NCI-H345 (cell line): ENCODE measurements around the gene BBOX1.
"Not testable (repeated sequence)": the region's sequence is repeated elsewhere in the genome, so short reads cannot be mapped to it uniquely, and the experiment has no call there.

Experiments
- DNase-seq: peaks from one replicate; lab custom pipeline; 2025; lab: John Stamatoyannopoulos, UW

Gene BBOX1

GRCh38 chr11:27084518-27084917, 43.9 kb downstream of the BBOX1 start:
- no peak for DNase-seq

DNA sequence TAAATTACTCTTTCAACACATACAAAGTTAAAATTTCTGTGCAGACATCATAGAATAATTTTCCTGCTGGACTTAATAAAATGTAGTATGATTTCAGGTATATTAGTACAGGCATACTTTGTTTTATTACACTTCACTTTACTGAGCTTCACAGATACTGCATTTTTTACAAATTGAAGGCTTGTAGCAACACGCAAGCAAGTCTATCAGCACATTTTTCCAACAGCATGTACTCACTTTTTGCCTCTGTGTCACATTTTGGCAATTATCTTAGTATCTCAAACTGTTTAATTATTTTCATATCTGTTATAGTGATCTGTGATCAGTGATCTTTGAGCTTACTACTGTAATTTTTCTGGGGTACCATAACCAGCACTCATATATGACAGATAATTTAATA, 44.5 kb downstream of the BBOX1 start:
- no peak for DNase-seq

DNA sequence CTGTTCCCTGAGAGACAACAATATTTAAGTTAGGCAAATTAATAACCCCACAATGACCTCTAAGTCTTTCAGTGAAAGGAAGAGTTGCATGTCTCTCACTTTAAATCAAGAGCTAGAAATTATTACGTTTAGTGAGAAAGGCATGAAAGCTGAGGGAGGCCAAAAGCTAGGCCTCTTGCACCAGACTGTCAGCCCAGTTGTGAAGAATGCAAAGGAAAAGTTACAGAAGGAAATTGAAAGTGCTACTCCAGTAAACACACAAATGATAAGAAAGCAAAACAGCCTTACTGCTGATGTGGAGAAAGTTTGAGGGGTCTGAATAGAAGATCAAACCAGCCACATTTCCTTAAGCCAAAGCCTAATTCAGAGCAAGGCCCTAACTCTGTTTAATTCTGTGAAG, 45.0 kb downstream of the BBOX1 start:
- no peak for DNase-seq

DNA sequence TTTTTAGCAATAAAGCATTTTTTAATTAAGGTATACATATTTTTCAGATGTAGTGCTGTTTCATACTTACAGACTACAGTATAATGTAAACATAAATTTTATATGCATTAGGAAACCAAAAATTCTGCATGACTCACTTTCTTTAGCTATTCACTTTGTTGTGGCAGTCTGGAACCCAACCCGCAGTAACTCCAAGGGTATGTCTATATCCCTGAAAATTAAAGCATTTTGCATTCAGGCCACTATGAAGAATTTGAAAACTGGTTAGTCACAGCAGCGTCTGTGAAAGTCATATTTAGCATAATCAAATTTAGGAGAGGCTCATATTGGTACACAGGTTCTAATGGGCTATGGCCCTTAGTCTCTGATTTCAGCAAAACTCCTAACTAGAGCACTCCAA, 46.8 kb downstream of the BBOX1 start:
- DNase-seq: no peak

GRCh38 chr11:27088353-27088752, 47.7 kb downstream of the BBOX1 start:
- peak; percentile 2 for DNase-seq

DNA sequence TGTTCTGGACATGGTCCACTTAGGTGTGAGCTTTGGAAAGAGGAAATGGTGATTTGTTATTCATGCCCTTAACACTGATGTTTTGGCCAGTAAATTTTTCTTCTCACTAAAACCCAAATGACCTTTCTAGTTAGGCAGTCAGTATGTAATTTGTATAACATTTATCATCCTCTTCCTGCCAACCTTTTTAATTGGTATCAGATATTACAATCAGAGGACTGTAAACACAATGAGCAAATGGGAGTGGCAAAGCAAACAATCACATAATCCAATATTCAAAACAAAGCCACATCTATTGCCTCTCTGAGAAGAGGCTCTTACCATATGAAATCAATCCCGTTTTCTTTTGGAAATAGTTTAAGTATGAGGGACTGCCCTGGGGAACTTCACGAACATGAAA, 49.1 kb downstream of the BBOX1 start:
- DNase-seq: no peak

- not testable (repeated sequence) for DNase-seq
Measured at GRCh38 chr11:27090357-27090948, 49.8 kb downstream of the BBOX1 start.

DNA sequence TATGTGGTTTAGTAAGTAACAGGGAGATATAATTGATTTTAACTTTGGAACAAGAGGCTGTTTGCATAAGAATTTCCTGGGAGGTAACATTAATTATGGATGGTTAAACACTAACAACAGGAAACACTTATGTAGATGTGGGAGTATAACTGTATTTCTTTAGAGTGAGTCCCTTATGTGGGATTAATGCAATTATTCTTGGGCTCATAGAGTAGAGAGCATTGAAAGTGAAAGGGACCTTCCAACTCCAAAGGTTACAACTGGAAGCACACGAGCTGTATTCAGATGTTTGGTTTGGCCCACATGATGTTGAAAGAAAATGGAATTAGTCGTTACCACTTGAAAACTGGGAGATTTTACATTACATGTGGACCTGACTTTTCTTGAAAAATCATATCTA, 53.5 kb downstream of the BBOX1 start:
- no peak for DNase-seq

- no peak for DNase-seq
Measured at GRCh38 chr11:27095059-27095458, 54.4 kb downstream of the BBOX1 start.

GRCh38 chr11:27095887-27096286, 55.3 kb downstream of the BBOX1 start:
- no peak for DNase-seq

GRCh38 chr11:27097551-27097950, 56.9 kb downstream of the BBOX1 start:
- no peak for DNase-seq

GRCh38 chr11:27100534-27100933, 59.9 kb downstream of the BBOX1 start:
- DNase-seq: no peak

DNA sequence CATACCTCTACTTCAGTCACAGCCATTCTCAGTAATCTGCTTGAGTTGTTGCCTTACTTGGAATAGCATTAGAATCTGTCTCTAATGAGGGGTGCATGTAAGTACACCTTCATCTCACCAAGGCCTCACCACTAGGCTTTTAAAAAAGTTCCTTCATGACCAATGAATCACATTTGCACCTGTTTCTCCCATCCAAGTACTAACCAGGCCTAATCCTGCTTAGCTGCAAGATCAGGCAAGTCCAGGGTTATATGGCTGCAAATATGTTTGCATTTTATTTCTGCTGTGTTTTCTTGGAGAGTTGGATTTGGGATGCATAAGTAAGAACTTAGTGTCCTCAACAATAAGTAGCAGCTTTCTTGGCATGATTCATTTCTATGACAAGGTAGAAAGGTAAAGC, 66.9 kb downstream of the BBOX1 start:
- no peak for DNase-seq

GRCh38 chr11:27108809-27109208, 68.2 kb downstream of the BBOX1 start:
- no peak for DNase-seq

DNA sequence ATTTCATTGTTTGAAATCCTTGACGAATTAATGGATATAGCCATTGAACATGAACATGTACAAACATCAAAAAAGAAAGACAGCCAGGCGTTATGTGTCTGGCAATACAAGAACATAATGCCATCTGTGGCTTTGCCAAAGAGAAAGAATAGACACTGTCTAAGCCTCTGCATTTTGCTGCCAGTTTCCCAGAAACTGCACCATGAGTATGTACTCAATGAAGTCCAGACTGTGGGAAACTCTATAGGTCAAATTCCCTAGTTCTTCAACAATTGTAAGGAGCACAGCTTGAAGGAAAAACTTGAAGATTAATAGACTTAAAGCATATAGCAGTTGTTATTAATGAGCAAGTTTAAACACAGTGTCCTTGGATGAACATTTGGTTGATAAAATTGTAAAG, 71.3 kb downstream of the BBOX1 start:
- no peak for DNase-seq

DNA sequence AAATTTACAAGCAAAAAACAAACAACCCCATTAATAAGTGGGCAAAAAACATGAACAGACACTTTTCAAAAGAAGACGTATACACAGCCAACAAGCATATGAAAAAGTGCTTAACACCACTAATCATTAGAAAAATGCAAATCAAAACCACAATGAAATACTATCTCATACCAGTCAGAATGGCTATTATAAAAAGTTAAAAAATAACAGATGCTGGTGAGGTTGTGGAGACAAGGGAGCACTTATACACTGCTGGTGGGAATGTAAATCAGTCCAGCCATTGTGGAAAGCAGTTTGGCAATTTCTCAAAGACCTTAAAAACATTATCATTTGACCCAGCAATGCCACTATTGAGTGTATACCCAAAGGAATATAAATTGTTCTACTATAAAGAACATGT, 72.3 kb downstream of the BBOX1 start:
- no peak for DNase-seq

DNA sequence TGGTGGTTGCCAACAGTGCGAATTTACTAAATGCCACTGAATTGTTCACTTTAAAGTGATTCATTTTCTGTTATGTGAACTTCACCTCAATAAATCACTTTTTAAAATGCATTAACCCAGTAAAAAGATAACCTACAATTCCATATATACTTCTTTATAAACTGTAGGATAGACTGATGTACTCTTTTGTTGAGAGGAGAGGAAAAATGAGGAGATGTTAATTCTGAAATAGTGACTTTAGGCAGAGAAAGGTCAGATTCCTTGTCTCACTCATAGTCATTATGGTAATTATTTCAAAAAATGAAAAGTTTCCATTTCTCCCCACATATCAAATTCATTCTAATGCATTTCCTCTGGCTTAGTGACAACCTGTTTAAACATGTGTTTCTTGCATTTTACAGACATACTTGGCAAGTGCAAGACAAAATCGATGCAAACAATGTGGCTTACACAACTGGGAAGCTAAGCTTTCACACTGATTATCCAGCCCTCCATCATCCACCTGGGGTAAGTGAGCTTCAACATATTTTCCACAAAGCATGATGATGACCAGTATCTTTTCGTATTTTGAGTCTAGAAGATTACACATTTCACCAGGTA, 74.5 kb downstream of the BBOX1 start:
- DNase-seq: no peak

GRCh38 chr11:27116684-27117083, 76.1 kb downstream of the BBOX1 start:
- no peak for DNase-seq

- DNase-seq: no peak
Measured at GRCh38 chr11:27118371-27118770, 77.8 kb downstream of the BBOX1 start.

- no peak for DNase-seq
Measured at GRCh38 chr11:27118949-27119348, 78.3 kb downstream of the BBOX1 start.

DNA sequence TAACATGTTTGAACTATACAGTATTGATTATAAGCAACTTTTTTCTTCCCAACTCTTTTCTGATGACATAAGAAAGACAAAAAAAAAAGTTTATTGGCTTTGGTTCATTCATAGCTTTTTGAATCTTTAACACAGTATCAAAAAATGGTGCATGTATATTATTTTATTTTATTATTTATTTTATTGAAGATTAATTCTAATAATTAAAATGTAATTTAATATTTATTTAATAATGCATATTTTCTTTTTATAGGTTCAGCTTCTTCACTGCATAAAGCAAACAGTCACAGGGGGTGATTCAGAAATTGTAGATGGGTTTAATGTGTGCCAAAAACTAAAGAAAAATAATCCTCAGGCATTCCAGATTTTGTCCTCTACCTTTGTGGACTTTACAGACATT, 78.8 kb downstream of the BBOX1 start:
- no peak for DNase-seq

DNA sequence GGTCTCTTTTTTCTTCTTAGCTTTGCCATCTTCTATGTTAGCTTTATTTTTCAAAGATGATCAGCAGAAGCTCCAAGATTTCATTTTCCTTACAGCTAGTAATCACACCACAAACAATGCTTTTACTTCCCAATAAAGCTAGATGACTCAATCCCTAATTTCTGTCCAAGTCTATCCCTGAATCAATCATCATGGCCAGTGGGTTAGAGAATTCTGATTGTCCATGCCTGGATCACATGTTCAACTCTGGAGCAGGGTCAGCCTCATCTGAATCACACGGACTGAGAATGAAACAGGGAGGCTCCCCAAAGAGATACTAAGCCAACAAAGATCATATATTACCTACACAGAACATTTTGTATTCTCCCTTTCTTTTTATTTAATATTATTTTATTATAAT, 79.6 kb downstream of the BBOX1 start:
- no peak for DNase-seq

- DNase-seq: no peak
Measured at GRCh38 chr11:27122001-27122400, 81.4 kb downstream of the BBOX1 start.

DNA sequence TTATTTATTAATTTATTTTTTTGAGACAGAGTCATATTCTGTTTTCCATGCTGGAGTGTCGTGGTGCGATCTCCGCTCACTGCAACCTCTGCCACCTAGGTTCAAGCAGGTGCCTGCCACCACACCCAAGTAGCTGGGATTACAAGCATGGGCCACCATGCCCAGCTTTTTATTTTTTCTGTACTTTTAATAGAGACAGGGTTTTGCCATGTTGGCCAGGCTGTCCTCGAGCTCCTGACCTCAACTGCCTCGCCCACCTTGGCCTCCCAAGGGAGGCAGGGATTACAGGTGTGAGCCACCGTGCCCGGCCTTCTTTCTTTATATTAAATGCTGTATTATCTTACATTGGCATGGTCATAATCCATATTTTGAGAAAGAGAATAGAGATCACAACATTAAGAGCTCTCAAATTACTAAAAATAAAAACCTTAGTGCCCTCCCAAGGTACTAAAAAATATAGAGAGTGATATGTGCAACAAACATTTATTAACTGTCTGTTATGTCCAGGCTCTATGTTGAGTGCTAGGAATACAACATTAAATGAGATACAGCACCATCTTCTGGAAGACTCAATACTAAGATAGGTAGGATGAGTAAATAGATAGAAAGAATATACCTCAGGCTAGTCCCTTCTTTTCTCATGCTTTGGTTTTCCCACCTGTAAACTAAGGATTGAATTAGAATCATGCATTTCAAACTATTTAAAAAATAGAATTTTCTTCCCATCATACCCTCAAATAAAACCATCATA, 84.1 kb downstream of the BBOX1 start:
- DNase-seq: no peak
